HepG2 (cell line): Measurements from ENCODE around the gene FBXW8. TPM values are rescaled to one million over a fixed set of nuclear protein-coding genes. Genes with fewer than 3 reads are reported as not detected.

Experiments used
- ATAC-seq: fragments of 200-7000 bp; cut with Tn5 transposase; 3 replicates; pipeline ENCODE4 v1.9.1; 2020; ENCODE audit warnings: mild to moderate bottlenecking, moderate library complexity
- BruUV-seq: library from RNA; stranded (reverse); fragments of 400-500 nt; replicated peaks from 2 replicates; lab custom pipeline; 2021; lab: Mats Ljungman, UMichigan
- CTCF ChIA-PET: fragments of 300-600 bp; formaldehyde crosslinking; extraction: SDS; loops from one replicate; lab custom pipeline; 2021; ENCODE audit warnings: low total read pairs, inconsistent platforms, low intra/inter-chr PET ratio; lab: Yijun Ruan, JAX
- POLR2A ChIA-PET: fragments of 350-600 bp; sonication (Branson Sonifier 250); formaldehyde crosslinking; loops from one replicate; lab custom pipeline; 2020; ENCODE audit warnings: antibody characterized with exemption, inconsistent platforms; lab: Yijun Ruan, JAX
- DNase-seq: peaks from one replicate; pipeline ENCODE4 v3.0.0-alpha.2; 2015; ENCODE audit warnings: low spot score
- FAIRE-seq: peaks from 3 replicates; lab custom pipeline; 2011; peaks lifted over from hg19 to GRCh38; lab: Jason Lieb, UNC
- H2AFZ ChIP-seq: one replicate; pipeline ENCODE4 v1.6.1; 2011; ENCODE audit warnings: low read length, inconsistent platforms
- H3K27ac ChIP-seq: fragments of 300-600 bp; 3 replicates; pipeline ENCODE4 v1.8.0; 2011; ENCODE audit warnings: mixed run types, mild to moderate bottlenecking, mixed read lengths, low read length, inconsistent platforms; ENCODE audit not compliant: insufficient read depth; ENCODE audit errors: extremely low read length
- H3K27me3 ChIP-seq, 2 experiments: fragments of 200-600 bp in 1 of 2; 2 replicates in 1 of 2; 3 replicates in 1 of 2; pipeline versions ENCODE4 v1.6.0 to v1.8.0; 2011; ENCODE audit warnings: low read length in 2 of 2, mild to moderate bottlenecking in 2 of 2, moderate library complexity in 2 of 2, inconsistent platforms in 1 of 2; ENCODE audit not compliant: insufficient read depth in 2 of 2, control insufficient read depth in 1 of 2
- H3K36me3 ChIP-seq, 2 experiments: fragments of 200-600 bp in 1 of 2; replicated peaks in 1 of 2; 2 replicates in 1 of 2; 3 replicates in 1 of 2; pipeline versions ENCODE4 v1.5.1 to v1.8.0; 2011; ENCODE audit warnings: low read length in 2 of 2, inconsistent platforms in 1 of 2; ENCODE audit not compliant: insufficient read depth in 2 of 2, control insufficient read depth in 1 of 2
- H3K4me1 ChIP-seq: 2 replicates; pipeline ENCODE4 v1.5.1; 2012; ENCODE audit warnings: low read length, inconsistent platforms; ENCODE audit not compliant: insufficient read depth
- H3K4me2 ChIP-seq: 2 replicates; pipeline ENCODE4 v1.6.0; 2011; ENCODE audit warnings: low read depth, low read length, inconsistent platforms
- H3K4me3 ChIP-seq, 3 experiments: fragments of 200-600 bp in 1 of 3; sonication (generic), shearing (Covaris generic) in 1 of 3; replicated peaks in 1 of 3; 2 replicates each; pipeline ENCODE4 v1.5.1; 2011 to 2016; ENCODE audit warnings: low read length in 3 of 3, inconsistent platforms in 2 of 3, low read depth in 2 of 3, mild to moderate bottlenecking in 2 of 3, control low read depth in 1 of 3, mixed read lengths in 1 of 3; ENCODE audit not compliant: insufficient read depth in 1 of 3
- H3K79me2 ChIP-seq: one replicate; pipeline ENCODE4 v1.6.1; 2011; ENCODE audit warnings: low read length, inconsistent platforms; ENCODE audit not compliant: insufficient read depth
- H3K9ac ChIP-seq: 2 replicates; pipeline ENCODE4 v1.6.0; 2011; ENCODE audit warnings: mild to moderate bottlenecking, low read depth, low read length, inconsistent platforms; ENCODE audit not compliant: insufficient read depth
- H3K9me3 ChIP-seq: 2 replicates; pipeline ENCODE4 v1.5.1; 2012; ENCODE audit warnings: mild to moderate bottlenecking, low read length
- H4K20me1 ChIP-seq: 2 replicates; pipeline ENCODE4 v1.6.0; 2011; ENCODE audit warnings: inconsistent platforms, mild to moderate bottlenecking, low read length, moderate library complexity; ENCODE audit not compliant: insufficient read depth
- MTF2 ChIP-seq: sonication (generic); formaldehyde crosslinking; IDR thresholded peaks from 2 replicates; pipeline ENCODE4 v1.5.0; 2020; ENCODE audit warnings: missing genetic modification reagents, borderline replicate concordance
- NBN ChIP-seq: fragments of 450-650 bp; conservative IDR thresholded peaks from 2 replicates; pipeline ENCODE4 v1.6.1; 2017
- NFKB2 ChIP-seq: sonication (generic); formaldehyde crosslinking; IDR thresholded peaks from 2 replicates; pipeline ENCODE4 v1.4.0; 2020; ENCODE audit warnings: missing genetic modification reagents, borderline replicate concordance
- SMAD3 ChIP-seq: sonication (generic); formaldehyde crosslinking; IDR thresholded peaks from 2 replicates; pipeline ENCODE4 v1.4.0; 2020; ENCODE audit warnings: missing genetic modification reagents
- ZNF207 ChIP-seq: fragments of 450-650 bp; IDR thresholded peaks from 2 replicates; pipeline ENCODE4 v1.6.1; 2016; ENCODE audit warnings: antibody characterized with exemption, borderline replicate concordance
- ZNF652 ChIP-seq: IDR thresholded peaks from 2 replicates; pipeline ENCODE4 v1.6.1; 2016; ENCODE audit warnings: low read depth, borderline replicate concordance
- WGBS: methylation state at CpG from one replicate; pipeline ENCODE4 v1.1.6; 2017; ENCODE audit warnings: low lambda C conversion rate; 5-methylcytosine and 5-hydroxymethylcytosine counted together
- in situ Hi-C: cut with HindIII; loops from 2 replicates; pipeline ENCODE4 v1.10.0; 2017; ENCODE audit warnings: low pct_unique_long_range_greater_than_20kb; ENCODE audit not compliant: extremely low pct_ligation_motif_present
- intact Hi-C: fragments of 100-400 bp; cut with micrococcal nuclease; formaldehyde crosslinking; loops from one replicate; pipeline ENCODE4 v1.10.0; 2022; ENCODE audit not compliant: unreplicated experiment
- polyA plus RNA-seq, 8 experiments: library from polyadenylated mRNA; depleted of rRNA in 3 of 8; stranded (reverse) in 7 of 8; unstranded in 1 of 8; fragments of >200 nt; fragmentation: Illumina TruSeq in 4 of 8; extraction: Trizol in 4 of 8; gene quantifications; 2 replicates each; pipeline versions ENCODE4 v1.2.1 to v1.2.3, GENCODE V29; 2011 to 2016; ENCODE audit warnings: low read depth in 4 of 8, missing spikeins in 1 of 8, mixed read lengths in 1 of 8; ENCODE audit not compliant: insufficient read depth in 1 of 8
- total RNA-seq, 5 experiments: library from RNA; depleted of rRNA; stranded (reverse); fragments of >200 nt; fragmentation: Illumina TruSeq; extraction: Trizol; gene quantifications; 2 replicates each; pipeline ENCODE4 v1.2.3, GENCODE V29; 2016; ENCODE audit warnings: low read depth in 1 of 5
- TF ChIP-seq, protein P1 (sequence below): IDR thresholded peaks from 2 replicates; pipeline ENCODE4 v1.6.1; 2016; ENCODE audit warnings: low read depth, missing genetic modification reagents, missing compliant biosample characterization
- TF ChIP-seq, protein P2 (sequence below): sonication (generic); formaldehyde crosslinking; IDR thresholded peaks from 2 replicates; pipeline ENCODE4 v1.4.0; 2020; ENCODE audit warnings: missing genetic modification reagents

Gene FBXW8
- total and polyA plus RNA-seq, 2 of the 13 experiments (the other 11 are each of a cell fraction or from before 2014, with no cell fraction given), result 5.1 to 5.9 TPM

DNA sequence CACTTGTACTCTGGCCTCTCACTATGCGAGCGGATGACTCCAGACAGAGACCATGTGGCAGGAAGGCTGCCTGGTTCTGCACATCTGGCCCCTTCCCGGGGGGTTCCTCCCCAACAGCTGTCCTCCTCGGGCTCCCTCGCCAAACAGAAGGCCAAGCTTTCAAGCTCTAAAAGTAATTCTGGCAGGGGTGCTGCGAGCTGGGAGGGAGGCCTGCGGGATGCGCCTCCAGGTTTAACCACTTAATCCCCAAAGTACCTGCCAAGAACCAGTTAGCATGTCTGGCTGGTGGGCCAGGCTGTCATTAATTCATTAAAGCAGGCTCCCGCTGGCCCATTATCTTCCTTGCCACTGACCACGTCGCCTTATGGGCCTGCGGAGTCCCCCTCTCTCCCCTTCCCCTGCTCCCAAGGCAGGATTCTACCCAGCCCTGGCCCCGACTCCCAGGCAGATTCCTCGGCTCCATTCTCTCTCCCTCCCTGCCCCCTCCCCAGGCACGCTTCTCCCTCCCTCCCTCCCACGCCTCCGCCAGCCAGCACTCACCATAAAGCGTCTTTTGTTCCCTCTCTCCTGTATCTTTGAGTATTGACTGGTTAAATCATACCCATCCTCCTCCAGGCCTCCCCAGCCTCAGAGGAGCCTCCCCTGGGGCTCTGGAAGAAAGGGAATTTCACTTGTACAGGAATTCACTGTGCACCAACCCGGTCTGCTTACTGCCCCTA is 34.4 kb upstream of the FBXW8 start:
- in situ Hi-C loops (no loop called here), intact Hi-C loops (no loop called here)
- Histone ChIP-seq H3K36me3 (no peaks in the 10 kb centered on the region), H3K4me3 (no peak overlapping the region), H3K27me3 (peaks cover 14 to 50% of the 10 kb centered on the region in 2 experiments), H3K79me2 (no peaks in the 10 kb centered on the region), H4K20me1 (no peaks in the 10 kb centered on the region), H3K4me1 (peaks cover 19% of the 10 kb centered on the region), H3K9ac (no peak overlapping the region), H3K9me3 (no peaks in the 10 kb centered on the region), H3K27ac (no peak overlapping the region), H3K4me2 (peak overlapping the region; percentile 12; the same call in 1 of the 2 replicates), H2AFZ (no peak overlapping the region)
- 0 out of 2 replicates have a peak, but pooled peaks have one; percentile 37 for TF ChIP-seq ZNF652 (CRISPR knock-in tag)
- TF ChIP-seq NFKB2, result no peak
- WGBS, result 16% methylated on average over 12 of the region's 19 CpGs
- ATAC-seq, result 0 out of 3 replicates have a peak, but pooled peaks have one; percentile 13
- no peak for FAIRE-seq
- DNase-seq, result no peak
- no TSS peak for BruUV-seq
- CTCF ChIA-PET, result no interaction called here
- POLR2A ChIA-PET, result no interaction called here

DNA sequence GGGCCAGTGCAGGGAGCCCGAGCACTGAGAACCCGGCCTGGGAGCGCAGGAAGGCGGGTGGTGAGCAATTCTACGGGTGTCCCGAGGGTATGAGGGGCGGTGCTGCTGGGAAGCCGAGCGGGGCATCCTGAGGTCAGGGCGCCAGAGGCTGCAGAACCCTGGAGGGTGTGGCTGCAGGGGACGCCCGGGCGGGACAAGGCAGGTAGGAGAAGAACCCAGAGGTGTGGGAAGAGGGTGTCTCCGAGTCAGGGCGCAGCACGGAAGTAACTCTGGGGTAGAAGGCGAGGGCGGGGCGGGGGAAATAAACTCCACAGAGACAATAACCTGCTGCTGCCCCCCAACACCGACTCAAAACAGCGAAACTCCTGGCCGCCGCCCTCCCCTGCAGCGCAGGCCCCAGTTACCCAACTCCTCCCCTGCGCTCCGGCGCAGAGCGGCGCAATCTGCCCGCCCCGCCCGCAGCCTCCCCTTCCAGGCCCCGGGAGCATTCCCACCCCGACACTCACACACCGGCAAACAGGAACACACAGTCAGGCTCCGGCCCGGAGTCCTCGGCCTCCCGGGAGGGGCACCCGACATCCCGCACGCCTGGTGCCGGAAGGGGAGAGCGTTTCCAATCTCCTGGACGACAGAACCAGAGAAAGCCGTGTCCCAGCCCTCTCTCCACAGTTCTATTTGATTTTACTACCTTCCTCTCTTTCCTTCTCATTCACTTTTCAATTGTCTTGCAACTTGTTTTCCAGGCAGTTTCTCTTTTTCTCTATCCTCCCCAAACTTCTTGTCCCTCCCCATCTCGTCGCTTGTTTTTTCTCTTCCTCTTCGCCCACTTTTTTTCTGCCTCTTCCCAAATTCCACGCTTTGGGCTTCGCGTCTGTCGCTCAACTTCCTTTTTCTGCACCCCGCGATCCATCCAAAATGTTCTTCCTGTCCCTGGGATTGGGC is 31.9 kb upstream of the FBXW8 start:
- H3K4me3 ChIP-seq, result peak overlapping the region; percentile 7 to 39 (median 37); a peak in 3 of 6 replicates
- no TSS peak for BruUV-seq
- intact Hi-C loops, result no loop called here
- H3K9ac ChIP-seq, result no peak overlapping the region
- H3K27me3 ChIP-seq, result peaks cover 19 to 73% of the 10 kb centered on the region in 2 experiments
- ATAC-seq, result no peak
- CTCF ChIA-PET, result no interaction called here
- WGBS, result 16% methylated on average over 38 of the region's 55 CpGs
- H3K4me2 ChIP-seq, result peak overlapping the region; percentile 24; the same call in 1 of the 2 replicates
- H3K4me1 ChIP-seq, result peaks cover 30% of the 10 kb centered on the region
- H3K9me3 ChIP-seq, result no peaks in the 10 kb centered on the region
- no peak for FAIRE-seq
- in situ Hi-C loops, result no loop called here
- POLR2A ChIA-PET, result no interaction called here
- no peaks in the 10 kb centered on the region for H3K36me3 ChIP-seq
- no peaks in the 10 kb centered on the region for H4K20me1 ChIP-seq
- no peak overlapping the region for H2AFZ ChIP-seq
- DNase-seq, result no peak
- no peaks in the 10 kb centered on the region for H3K79me2 ChIP-seq
- H3K27ac ChIP-seq, result no peak overlapping the region
- TF ChIP-seq SMAD3 (no peak), NBN (no peak), ZNF207 (no peak), MTF2 (0 out of 2 replicates have a peak, but pooled peaks have one; percentile 27)
- TF ChIP-seq, protein P1, sequence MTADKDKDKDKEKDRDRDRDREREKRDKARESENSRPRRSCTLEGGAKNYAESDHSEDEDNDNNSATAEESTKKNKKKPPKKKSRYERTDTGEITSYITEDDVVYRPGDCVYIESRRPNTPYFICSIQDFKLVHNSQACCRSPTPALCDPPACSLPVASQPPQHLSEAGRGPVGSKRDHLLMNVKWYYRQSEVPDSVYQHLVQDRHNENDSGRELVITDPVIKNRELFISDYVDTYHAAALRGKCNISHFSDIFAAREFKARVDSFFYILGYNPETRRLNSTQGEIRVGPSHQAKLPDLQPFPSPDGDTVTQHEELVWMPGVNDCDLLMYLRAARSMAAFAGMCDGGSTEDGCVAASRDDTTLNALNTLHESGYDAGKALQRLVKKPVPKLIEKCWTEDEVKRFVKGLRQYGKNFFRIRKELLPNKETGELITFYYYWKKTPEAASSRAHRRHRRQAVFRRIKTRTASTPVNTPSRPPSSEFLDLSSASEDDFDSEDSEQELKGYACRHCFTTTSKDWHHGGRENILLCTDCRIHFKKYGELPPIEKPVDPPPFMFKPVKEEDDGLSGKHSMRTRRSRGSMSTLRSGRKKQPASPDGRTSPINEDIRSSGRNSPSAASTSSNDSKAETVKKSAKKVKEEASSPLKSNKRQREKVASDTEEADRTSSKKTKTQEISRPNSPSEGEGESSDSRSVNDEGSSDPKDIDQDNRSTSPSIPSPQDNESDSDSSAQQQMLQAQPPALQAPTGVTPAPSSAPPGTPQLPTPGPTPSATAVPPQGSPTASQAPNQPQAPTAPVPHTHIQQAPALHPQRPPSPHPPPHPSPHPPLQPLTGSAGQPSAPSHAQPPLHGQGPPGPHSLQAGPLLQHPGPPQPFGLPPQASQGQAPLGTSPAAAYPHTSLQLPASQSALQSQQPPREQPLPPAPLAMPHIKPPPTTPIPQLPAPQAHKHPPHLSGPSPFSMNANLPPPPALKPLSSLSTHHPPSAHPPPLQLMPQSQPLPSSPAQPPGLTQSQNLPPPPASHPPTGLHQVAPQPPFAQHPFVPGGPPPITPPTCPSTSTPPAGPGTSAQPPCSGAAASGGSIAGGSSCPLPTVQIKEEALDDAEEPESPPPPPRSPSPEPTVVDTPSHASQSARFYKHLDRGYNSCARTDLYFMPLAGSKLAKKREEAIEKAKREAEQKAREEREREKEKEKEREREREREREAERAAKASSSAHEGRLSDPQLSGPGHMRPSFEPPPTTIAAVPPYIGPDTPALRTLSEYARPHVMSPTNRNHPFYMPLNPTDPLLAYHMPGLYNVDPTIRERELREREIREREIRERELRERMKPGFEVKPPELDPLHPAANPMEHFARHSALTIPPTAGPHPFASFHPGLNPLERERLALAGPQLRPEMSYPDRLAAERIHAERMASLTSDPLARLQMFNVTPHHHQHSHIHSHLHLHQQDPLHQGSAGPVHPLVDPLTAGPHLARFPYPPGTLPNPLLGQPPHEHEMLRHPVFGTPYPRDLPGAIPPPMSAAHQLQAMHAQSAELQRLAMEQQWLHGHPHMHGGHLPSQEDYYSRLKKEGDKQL (CRISPR knock-in tag), result no peak
- TF ChIP-seq, protein P2, sequence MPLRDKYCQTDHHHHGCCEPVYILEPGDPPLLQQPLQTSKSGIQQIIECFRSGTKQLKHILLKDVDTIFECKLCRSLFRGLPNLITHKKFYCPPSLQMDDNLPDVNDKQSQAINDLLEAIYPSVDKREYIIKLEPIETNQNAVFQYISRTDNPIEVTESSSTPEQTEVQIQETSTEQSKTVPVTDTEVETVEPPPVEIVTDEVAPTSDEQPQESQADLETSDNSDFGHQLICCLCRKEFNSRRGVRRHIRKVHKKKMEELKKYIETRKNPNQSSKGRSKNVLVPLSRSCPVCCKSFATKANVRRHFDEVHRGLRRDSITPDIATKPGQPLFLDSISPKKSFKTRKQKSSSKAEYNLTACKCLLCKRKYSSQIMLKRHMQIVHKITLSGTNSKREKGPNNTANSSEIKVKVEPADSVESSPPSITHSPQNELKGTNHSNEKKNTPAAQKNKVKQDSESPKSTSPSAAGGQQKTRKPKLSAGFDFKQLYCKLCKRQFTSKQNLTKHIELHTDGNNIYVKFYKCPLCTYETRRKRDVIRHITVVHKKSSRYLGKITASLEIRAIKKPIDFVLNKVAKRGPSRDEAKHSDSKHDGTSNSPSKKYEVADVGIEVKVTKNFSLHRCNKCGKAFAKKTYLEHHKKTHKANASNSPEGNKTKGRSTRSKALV (CRISPR knock-in tag), result peak; percentile 37; the same call in 1 of the 2 replicates
